GM19238 (cell line): ENCODE data around the gene UQCRC1.
"Not testable (repeated sequence)": the region's sequence is repeated elsewhere in the genome, so short reads cannot be mapped to it uniquely, and the experiment has no call there.

Experiments
- DNase-seq: peaks from one replicate; pipeline ENCODE4 v3.0.0; 2011; ENCODE audit warnings: low spot score; ENCODE audit not compliant: insufficient read length

Gene UQCRC1

DNA sequence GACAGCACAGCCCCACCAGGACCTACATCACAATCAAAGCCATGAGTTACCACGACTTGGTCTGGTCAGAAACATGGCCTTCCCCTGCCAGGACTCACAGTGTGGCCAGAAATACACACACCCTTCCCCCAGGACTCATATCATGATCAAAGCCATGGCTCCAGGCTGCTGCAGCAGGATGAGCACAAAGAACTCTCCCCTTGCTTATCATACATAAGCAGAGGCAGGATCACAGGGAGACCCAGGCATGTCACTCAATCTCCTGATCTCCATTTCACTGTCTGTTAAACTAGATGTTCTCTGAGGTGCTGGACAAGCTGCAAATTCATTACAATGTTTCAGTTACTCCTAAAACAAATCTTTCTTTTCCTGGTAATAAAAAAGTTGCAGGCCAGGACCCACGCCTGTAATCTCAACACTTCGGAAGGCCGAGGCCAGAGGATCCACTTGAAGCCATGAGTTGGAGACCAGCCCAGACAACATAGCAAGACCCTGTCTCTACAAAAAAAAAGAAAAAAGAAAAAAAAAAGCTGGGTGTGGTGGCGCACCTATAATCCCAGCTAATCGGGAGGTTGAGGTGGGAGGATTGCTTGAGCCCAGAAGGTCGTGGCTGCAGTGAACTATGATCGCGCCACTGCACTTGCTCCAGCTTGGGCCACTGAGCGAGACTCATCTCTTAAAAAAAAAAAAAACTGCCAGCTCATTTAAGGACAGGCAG lies 54.1 kb downstream of the UQCRC1 start:
- no peak for DNase-seq

DNA sequence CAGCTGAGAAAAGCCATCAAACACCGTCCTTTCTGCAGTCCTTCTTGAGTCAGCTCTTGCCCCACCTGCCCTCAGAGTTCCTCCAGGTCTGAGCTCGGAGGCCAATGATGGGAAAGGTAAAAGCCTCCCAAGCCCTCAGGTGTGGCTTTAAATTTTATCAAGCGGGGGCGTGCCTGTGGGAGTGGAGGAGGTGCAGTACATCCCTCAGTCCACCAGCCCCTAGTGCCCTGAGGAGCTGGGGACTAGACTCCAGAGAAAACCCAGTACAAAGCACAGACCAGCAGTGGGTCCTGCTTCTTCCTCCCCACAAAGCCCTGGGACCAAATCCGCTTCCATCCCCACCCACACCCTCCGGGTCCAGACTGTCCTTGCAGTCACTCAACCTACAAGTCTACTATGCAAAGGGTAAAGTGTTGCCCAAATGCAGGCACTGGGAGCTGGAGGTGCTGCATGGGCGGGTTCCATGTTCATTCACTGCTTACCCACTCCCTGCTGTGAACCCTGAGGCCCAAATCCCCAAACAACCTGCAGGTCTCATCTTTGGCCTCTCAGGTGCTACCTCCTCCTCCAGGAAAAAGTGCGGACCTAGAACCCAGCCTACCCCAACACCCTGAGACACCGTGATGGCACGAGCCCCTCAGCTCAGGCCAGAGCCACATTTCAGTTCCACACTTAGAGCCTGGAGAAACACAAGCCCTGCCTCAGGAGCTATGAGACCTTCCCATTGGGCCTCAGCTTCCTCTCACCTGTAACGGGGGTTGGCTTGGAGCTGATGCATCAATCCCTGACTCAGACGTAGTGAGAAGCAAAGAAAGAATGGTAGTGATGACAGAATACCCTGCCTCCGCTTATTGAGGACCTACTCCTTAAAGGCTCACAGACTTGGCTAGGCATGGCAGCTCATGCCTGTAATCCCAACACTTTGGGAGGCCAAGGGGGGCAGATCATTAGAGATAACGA lies 55.3 kb downstream of the UQCRC1 start:
- no peak for DNase-seq

DNA sequence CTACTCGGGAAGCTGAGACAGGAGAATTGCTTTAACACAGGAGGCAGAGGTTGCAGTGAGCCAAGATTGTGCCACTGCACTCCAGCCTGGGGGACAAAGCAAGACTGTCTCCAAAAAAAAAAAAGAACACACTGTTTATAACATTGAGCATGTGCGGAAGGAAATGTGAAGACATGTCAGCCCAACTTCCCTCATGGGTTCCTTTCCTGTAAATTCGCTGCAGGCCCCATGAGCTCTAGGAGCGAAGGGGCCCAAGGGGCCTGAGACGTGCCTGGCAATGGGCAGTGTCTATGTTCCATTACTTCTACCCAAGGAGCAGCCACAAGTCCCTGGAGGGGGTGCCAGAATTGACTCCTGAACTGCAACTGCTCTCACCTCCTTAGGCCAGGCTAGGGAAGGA lies 56.1 kb downstream of the UQCRC1 start:
- DNase-seq: no peak

DNA sequence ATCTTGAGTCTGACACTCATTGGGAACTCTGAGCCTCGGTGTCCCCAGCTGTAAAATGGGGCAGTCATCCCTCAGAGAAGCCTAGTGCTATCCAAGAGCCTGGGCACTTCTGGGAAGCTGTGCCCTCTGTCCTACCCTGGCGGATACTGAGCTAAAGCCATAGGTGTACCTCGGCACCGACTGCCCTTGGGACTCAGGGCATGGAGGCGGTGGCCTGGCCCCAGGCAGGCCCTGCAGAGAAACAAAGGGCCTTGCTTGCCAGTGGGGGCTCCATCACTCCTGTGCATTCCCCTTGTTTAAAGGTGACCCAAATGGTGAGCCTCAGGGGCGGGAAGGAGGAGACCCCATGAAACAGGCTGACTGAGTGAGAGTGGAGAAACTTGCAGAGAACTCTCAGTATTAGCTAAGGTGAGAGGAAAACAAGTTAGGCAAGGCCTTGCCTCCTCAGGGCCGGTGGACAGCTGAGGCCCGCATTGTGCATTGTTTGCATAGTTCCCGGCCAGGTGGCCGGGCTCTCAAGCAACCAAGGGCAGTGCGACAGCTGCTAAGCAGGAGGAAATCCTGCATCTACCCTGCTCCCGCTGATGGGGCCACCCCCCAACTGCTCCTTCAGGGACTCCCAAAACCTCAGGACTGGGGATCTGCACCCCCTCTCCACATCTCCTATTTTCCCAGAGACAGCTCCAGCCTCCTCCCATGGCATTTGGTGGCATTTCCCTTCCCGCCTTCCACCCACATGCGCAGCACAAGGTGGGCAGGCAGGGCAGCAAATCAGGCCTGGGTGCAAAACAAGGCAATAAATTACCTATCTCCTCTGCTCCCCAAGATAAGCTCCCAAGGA lies 57.1 kb downstream of the UQCRC1 start:
- no peak for DNase-seq

DNA sequence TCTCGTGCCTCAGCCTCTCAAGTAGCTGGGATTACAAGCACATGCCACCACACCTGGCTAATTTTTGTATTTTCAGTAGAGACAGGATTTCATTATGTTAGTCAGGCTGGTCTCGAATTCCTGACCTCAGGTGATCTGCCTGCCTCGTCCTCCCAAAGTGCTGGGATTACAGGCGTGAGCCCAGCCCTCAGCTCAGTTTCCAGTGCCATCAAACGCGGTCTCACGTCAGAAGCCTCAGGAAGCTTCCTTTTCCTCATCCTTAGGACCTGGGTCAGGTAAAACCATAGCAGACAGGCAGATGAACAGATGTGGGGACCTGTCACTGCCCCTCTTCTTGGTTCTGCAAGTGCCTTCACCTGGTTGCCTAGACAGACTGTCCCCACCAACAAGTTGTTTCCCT lies 57.8 kb downstream of the UQCRC1 start:
- DNase-seq: not testable (repeated sequence)
